ENCODE data around the gene MTHFR. TPM values are rescaled to one million over a fixed set of nuclear protein-coding genes. Genes with fewer than 3 reads are reported as not detected.

Gene MTHFR
- total RNA-seq, 2 donors from 2014 or later: 40.1 to 64.3 TPM

DNA sequence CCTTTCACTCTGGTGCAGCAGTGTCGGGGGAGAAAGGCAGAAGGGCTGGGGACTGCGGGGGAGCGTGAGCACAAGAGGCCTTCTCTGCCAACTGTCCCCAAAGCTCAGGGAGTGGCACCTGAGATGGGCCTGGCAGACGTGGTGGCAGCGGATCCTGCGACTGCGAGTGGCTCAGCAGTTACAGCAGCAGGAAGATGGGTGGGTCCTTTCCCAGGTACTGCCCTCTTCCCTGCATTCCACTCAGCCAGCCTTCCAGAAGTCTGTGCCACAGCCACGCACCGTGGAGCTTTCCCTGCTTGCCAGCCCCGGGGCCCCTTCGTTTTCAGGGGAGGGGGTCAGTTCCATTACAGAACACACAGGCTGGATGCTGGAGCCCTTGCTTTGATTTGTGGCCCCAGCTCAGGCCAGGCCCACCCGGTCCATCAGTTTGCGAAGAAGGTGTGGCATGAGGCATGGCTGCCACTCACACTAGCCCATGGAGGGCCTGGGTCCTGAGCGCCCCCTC lies 17.2 kb downstream of the MTHFR start:
- DNase-seq: no peak
- ATAC-seq: no peak
- intact Hi-C loops (cut with DNase I): no loop called here

DNA sequence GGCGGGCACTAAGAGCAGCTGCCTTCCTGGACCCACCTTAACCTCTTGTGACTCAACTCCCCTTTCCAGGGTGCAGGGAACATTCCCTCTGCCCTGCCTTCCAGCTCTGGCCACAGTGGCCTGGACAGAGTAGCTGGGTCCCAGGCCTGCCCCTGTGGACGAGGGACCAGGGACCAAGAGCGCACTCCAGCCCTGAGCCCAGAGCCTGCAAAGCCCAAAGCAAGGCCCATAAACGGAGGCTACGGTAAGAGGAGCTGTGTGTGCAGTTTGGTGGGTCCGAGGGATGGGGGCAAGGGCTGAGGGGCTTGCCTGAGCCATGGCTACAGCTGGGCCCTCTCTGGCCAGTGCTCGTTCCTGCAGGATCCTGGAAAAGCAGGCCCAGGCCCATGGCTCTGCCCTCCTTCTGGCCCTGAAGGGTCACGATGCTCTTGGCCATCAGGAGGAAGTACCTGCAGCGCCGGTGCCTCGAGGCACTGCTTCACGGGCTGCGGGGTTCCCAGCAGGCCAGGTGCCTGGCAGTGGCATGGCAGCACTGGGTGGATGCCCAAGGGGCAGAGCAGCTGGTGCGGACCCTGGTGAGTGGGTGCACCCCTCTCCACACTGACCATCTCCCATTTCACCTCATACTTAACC lies 17.8 kb downstream of the MTHFR start:
- DNase-seq (no peak), ATAC-seq (no peak)

DNA sequence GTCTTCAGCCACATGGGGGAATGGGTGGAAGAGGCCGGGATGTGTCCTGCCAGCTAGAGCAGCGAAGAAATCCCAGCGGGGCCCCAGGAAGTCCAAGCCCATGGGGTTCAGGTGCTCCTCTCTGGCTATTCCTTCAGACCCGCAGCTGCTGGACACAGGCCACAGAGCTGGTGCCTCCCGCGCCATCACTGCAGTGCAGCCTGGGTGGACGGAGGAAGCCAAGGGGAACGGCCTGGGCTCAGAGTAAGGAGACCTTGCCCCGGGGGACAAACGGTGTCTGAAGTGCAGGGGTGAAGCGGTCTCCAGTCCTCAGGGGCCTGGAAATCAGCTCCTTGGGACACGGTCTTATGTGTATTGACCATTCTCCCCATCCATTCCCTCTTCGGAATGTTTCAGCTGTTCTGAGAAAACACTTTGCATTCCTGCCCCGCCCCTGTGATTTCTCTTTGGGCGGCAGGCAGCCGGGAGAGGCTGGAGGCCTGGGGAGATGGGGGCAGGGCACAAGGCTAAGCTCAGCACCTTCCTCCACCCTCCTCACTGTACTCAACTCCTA lies 18.4 kb downstream of the MTHFR start:
- ATAC-seq: peak; percentile 12 to 25
- intact Hi-C loops (cut with DNase I): no loop called here
- peak; percentile 75 for DNase-seq

More for the DNA sequence above, 17.8 kb downstream of the MTHFR start:
- intact Hi-C loops (cut with DNase I): no loop called here

DNA sequence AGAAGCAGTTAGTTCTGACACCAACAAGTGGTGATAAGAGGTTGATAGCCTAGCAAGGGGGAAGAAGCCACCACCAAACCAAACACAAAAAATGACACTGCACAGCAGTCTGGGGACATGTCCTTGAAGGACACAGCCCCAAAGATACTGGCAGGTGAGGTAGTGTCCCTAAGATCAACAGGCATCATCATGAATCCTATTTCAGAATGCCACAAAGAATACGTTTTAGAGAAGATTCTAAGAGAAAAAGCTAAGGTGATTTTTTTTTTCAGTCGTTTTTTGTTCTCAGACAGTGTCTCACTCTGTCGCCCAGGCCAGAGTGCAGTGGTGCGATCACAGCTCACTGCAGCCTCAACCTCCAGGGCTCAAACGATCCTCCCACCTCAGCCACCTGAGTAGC lies 19.6 kb downstream of the MTHFR start:
- intact Hi-C loops (cut with DNase I): no loop called here
- ATAC-seq: no peak
- DNase-seq: no peak

DNA sequence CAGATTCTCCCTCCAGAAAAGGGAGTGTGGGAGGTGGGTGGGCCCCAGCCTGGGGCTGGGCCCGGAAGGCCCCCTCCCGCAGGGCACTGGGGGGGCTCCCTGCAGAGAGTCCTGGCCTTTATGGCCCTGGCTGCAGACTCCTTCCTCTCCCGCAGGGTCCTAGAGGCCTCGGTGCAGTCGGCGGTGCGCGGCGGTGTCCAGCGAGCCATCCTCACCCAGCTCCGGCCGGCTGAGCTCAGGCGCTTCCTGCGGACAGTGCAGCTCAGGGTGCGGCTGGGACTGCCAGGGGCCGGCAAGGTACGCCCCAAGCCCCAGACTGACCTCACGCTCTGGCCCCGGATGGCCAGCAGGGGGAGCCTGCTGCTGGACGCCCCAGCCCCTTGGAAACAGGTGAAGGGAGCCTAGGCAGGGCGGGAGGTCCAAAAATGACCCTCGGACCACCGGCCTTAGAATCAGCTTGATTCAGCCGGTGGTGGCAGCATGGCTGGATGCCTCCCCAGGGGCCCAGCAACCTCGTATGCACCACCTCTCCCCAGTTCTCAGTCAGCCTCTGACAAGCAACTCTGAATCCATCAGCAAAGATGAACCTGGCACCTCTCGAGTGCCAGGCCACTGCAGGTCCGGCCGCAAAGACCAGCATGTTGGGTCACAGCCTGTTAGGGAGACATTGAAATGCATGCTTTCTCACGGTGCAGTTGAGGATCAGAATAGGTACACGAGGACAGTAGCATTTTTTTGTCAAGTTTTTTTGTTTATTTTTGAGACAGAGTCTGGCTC lies 20.6 kb downstream of the MTHFR start:
- intact Hi-C loops (cut with DNase I): loop anchor here in 1 of 2 donors (5.0 kb wide), 1 partner anchor 48 kb away; the partner anchor contains the start of gene AGTRAP
- DNase-seq: peak; percentile 84

DNA sequence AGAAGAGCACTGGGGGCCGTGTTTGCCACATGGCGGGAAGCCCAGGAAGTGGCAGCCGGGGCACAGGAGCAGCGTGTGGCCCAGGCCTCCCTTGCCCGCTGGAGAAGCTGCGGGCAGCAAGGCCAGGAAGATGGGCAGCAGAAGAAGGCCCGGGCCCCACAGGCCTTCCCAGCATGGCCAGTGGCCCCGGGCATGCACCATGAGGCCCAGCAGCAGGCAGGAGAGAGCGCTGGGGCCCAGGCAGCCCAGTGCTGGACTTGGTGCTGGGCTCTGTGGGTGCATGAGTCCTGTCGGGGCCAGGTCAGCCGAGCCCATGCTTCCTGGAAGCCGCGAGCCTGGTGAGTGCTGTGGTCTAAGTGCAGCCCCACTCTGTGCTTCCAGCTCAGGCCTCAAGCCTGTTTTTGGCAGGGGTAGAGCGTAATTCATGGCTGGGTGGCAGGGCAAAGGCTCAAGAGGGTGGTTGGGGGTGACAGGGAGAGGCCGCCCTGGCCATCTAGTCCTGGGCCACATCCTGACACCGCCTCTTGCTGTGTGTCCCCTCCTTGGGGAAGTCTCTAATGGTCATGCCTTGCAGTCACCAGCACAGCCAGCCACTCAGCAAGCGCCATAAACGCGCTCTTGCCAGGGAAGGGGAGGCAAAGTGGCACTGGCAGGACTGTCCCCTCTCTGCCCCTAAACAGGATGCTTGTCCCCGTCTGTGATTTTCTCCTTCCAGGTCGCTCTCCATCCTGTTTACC lies 21.3 kb downstream of the MTHFR start:
- DNase-seq (no peak), ATAC-seq (peak in 1 of 2 donors; percentile 1)
- intact Hi-C loops (cut with DNase I): loop anchor here in 1 of 2 donors (5.0 kb wide), 1 partner anchor 47 kb away; the partner anchor contains the start of gene AGTRAP

More for the DNA sequence above, 20.6 kb downstream of the MTHFR start:
- ATAC-seq: peak; percentile 57 to 67

DNA sequence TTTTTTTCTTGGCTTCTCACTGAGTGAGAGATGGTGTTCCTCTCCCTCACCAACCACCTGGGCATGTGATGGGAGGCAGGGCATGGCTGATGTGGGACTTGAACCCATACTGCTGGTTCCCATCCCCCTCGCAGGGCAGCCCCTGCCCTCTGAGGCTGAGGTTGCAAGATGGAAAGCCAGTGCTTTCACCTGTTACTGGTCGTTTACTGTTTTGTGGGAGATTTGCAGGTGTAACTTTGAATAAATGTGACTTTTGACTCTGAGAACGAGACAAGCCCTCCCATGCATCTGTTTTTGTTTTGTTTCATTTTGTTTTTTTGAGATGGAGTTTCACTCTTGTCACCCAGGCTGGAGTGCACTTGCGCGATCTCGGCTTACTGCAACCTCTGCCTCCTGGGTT lies 22.2 kb downstream of the MTHFR start:
- intact Hi-C loops (cut with DNase I): loop anchor here in 1 of 2 donors (5.0 kb wide), 1 partner anchor 46 kb away; the partner anchor contains the start of gene AGTRAP
- DNase-seq: no peak
- no peak for ATAC-seq

DNA sequence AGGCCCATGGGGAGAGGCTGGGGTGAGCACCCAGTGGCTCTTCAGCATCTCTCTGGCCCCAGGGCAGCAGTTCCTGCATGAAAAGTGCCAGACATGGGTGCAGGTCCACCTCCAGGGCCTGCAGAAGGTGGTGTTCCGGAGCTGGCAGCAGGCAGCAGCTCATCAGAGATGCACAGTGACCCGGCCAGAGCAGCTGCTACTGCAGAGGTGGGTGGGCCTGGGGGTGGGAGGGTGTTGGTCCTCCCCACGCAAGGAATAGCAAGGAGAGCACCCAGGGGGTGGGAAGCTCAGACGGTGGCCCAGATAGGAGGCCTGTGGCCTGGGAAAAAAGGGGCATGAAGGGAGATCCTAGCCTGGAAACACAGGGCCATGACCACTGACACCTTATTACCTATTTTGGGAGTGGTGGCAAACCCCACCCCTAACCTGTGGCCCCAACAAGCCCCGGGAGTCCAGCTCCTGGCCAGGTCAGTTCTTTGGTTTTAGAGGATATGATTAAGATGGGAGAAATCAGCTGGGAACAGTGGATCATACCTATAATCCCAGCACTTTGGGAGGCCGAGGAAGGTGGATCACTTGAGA lies 23.5 kb downstream of the MTHFR start:
- ATAC-seq (no peak), DNase-seq (peak; percentile 22)
- intact Hi-C loops (cut with DNase I): loop anchor here in 1 of 2 donors (5.0 kb wide), 1 partner anchor 45 kb away; the partner anchor contains the start of gene AGTRAP

DNA sequence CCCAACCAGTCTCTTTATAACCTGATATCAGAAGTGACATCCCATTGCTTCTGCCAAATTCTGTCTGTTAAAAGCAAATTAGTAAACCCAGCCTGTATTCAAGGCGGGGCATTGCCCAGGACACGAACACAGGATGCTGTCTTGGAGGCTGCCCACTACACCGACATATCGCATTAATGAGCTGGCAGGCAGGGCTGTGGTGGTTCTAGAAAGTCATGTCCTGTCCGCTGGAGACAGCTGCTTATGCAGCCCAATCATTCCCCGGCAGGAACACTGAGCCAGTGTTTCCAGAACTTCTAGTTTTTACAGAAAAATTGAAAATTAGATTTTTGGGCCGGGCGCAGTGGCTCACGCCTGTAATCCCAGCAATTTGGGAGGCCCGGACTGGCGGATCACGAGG lies 24.5 kb downstream of the MTHFR start:
- ATAC-seq: peak in 1 of 2 donors; percentile 9
- intact Hi-C loops (cut with DNase I): loop anchor here in 1 of 2 donors (5.0 kb wide), 1 partner anchor 44 kb away; the partner anchor contains the start of gene AGTRAP

DNA sequence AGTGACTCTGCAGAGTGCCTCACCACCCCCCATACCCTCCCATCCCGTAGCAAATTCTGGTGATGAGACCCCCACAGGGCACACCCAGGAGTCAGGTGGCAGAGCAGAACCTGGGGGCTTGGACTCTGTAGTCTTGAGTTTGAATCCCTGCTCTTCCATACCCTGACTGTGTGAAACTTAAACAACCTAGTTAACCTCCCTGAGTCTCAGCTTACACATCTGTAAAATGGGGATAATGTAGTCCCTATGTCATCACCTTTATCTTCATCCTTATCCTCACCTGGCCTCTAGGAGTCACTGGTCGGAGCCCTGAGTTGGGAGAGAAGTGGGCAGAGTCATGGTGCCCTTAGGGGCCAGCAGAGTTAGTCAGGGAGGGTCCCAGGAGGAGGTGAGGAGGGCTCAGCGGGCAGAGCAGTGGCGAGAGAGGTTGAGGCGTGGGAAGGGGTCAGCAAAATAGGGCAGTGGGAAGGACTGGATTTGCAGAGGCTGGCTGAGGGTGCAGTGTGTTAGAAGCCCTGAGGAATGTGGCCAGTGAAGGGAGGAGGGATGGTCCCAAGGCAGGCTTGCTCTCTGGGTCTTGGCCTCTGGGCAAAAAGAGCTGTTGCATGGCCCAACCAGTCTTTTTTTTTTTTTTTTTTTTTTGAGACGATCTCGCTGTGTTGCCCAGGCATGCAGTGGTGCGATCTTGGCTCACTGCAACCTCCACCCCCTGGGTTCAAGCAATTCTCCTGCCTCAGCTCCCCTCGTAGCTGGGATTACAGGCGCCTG lies 25.2 kb downstream of the MTHFR start:
- intact Hi-C loops (cut with DNase I): loop anchor here in 1 of 2 donors (5.0 kb wide), 1 partner anchor 43 kb away; the partner anchor contains the start of gene AGTRAP
- ATAC-seq (no peak), DNase-seq (no peak)

More for the DNA sequence above, 24.5 kb downstream of the MTHFR start:
- peak; percentile 23 for DNase-seq

DNA sequence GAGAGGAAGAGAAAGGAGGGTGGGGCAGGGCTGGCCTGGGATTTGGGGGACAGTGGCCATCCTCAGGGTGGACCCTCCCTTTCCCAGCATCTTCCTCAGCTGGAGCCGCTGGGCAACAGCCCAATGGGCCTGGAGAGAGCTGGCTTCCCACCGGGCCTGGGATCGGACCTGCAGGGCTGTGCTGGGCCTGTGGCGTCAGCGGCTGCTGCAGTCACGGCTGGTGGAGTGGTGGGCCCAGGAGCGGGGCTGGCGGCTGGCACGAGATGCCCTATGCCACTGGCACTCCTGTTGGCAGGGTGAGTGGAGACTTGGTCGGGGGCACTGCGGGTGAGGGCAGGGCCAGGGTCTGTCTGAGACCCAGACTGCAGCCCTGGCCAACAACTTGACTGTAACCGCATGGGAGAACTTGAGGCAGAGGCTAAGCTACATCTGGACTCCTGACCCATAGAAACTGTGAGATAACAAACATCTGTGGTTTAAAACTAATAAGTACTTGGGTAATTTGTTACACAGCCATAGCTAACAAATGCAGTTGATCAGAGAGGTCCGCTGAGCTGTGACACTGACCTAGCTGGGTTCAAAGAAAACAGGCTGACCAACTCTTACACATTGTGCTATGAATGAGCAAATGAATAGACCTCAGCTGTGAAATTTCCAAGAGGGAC lies 25.9 kb downstream of the MTHFR start:
- intact Hi-C loops (cut with DNase I): loop anchor here in 1 of 2 donors (5.0 kb wide), 1 partner anchor 43 kb away; the partner anchor contains the start of gene AGTRAP
- ATAC-seq (no peak), DNase-seq (no peak)

DNA sequence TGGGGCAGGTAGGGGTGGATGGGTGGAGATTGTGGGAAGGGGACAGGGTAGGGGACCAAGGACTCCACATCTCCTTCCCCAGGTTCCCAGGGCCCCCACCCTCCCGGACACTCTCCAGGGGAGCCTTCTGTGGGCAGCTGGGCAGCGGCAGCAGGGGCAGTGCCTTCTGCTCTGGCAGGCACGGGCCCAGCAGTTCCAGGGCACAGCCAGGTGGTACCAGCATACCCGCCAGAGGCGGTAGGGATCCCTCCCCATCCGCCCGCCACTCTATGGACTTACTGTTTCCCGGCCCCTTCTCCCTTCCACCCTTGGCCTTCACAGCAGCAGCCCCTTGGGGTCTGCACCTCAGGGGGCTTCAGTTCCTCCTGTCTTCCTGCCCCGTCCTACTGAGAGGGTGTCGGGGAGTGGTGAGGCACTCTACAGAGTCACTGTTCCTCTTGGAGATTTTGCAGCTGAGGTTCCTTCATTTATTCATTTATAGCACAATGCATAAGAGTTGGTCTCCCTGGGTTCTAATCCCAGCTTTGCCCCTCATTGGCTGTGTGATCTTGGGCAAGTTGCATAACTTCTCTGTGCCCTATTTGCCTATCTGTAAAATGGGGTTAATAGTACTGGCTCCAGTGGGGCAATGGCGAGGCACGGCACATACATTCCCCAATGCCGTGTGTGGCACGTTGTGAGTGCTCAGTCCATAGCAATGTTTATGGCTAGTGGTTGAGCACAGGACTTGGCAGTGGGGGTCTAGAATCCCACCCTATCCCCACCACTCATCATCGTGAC lies 26.7 kb downstream of the MTHFR start:
- no peak for ATAC-seq
- intact Hi-C loops (cut with DNase I): no loop called here
- peak; percentile 9 for DNase-seq

DNA sequence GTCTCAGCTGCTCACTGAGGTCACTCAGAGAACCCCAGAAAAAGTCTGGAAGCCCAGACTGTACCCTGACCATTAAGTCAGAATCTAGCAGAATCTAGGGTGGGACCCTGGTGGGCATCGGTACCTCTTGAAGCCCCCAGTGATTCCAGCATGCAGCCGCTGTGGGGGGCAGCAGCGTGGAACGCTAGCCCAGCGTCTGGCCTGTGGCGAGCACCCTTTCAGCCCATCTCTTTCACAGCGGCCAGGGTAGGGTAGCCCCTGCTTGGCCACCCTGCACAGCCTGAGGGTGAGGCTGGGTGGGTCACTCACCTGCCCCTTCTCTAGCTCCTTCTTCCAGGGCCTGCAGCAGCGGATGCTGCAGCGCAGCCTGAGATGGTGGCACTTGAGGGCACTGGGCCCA lies 27.4 kb downstream of the MTHFR start:
- intact Hi-C loops (cut with DNase I): no loop called here
- peak; percentile 8 for DNase-seq
- ATAC-seq: no peak

DNA sequence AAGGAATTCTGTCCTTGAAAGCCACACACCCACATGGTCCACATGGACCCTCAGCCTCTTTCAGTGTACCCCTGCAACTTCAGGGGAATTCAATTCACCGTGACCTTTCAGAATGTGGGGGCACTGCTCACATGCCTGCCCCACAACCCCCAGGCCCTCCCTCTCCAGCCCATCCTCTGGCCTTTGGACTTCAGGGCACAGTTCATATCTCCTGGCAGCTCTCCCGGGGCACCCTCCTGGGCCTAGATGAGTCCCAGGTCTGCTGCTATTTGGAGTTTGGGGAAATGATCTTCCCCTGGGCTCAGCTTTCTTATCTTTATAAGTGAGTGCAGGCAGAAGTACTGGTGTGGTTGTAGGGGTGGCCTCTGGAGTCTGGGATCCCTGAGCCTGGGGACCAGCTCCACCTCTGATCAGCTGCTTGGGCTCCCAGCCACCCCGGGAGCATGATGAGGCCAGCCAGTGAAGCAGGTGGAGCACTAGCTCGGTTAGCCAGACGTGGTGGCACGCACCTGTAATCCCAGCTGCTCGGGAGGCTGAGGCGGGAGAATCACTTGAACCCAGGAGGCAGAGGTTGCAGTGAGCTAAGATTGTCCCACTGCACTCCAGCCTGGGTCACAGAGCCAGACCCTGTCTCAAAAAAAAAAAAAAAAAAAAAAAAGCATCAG lies 28.0 kb downstream of the MTHFR start:
- intact Hi-C loops (cut with DNase I): no loop called here
- ATAC-seq (no peak), DNase-seq (no peak)

DNA sequence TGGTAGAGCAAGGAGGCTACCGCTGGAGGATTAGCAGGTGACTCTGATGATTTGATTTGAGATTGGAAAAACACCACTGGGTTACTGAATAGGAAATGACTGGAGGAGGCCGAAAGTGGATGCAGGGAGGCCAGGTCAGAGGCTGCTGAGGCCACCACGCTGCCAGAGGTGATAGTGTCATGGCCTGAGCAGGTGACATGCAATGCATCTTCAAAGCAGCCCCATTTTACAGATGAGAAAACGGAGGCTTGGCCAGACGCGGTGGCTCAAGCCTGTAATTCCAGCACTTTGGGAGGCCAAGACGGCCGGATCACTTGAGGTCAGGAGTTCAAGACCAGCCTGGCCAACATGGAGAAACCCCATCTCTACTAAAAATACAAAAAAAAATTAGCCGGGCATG lies 31.0 kb downstream of the MTHFR start:
- intact Hi-C loops (cut with DNase I): no loop called here
- DNase-seq (no peak), ATAC-seq (no peak)

DNA sequence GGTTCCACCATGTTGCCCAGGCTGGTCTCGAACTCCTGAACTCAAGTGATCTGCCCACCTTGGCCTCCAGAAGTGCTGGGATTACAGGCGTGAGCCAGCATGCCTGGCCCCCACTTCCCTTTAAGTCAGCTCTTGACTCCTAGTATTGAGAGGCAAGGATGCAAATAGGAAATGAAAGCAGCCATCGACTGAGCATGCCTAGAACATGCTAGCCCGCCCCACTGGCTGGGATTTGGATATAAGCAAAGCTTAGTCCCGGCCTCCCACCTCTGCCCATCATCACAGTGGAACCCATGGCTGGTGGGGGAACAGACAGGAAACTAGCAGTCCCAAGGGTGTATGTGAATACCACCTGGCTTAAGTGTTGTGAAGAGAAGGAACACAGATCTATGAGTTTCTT lies 33.3 kb downstream of the MTHFR start:
- intact Hi-C loops (cut with DNase I): no loop called here
- no peak for ATAC-seq
- DNase-seq: peak; percentile 10

Data from left cardiac atrium (tissue), 4 donors.